Vagina (tissue), 2 donors: Measurements from ENCODE around the gene MTUS2.

Experiments
- POLR2A ChIP-seq, 2 donors: fragments of 450-650 bp; IDR thresholded peaks; one replicate each; pipeline ENCODE4 v1.6.1; 2017; ENCODE audit warnings: antibody characterized with exemption in 2 of 2, mild to moderate bottlenecking in 2 of 2, moderate library complexity in 2 of 2
- TF ChIP-seq, protein P1 (sequence below), 3 experiments: fragments of 450-650 bp in 2 of 3; fragments of 200-600 bp in 1 of 3; sonication (generic) in 1 of 3; IDR thresholded peaks; one replicate each; pipeline ENCODE4 v1.5.1; 2017 to 2019; ENCODE audit warnings: antibody characterized with exemption in 3 of 3, mild to moderate bottlenecking in 2 of 3, moderate library complexity in 2 of 3

DNA sequence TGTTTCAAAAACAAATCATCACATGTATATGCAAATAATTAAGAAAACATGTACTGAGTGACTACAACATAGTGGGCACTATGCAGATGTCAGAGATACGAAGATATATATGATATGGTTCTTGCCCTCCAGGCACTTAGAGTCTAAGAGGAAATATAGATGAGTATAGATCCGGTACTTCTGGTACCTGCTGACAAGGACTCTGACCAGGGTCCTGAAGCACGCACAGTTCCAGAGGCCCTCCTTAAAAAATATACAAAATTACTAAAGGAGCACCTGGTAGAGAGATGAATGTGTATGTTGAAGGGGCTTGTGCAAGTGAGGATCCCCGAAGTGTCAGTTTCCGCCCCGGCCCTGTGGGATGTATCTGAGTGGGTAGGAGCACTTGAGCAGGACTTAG, 31.3 kb downstream of the MTUS2 start:
- TF ChIP-seq, protein P1, sequence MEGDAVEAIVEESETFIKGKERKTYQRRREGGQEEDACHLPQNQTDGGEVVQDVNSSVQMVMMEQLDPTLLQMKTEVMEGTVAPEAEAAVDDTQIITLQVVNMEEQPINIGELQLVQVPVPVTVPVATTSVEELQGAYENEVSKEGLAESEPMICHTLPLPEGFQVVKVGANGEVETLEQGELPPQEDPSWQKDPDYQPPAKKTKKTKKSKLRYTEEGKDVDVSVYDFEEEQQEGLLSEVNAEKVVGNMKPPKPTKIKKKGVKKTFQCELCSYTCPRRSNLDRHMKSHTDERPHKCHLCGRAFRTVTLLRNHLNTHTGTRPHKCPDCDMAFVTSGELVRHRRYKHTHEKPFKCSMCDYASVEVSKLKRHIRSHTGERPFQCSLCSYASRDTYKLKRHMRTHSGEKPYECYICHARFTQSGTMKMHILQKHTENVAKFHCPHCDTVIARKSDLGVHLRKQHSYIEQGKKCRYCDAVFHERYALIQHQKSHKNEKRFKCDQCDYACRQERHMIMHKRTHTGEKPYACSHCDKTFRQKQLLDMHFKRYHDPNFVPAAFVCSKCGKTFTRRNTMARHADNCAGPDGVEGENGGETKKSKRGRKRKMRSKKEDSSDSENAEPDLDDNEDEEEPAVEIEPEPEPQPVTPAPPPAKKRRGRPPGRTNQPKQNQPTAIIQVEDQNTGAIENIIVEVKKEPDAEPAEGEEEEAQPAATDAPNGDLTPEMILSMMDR (IDR thresholded peaks at IDR 0.05), result no peak
- TF ChIP-seq POLR2A (IDR thresholded peaks at IDR 0.05), result no peak
